ENCODE measurements around the gene PLA2G15.

Gene PLA2G15

DNA sequence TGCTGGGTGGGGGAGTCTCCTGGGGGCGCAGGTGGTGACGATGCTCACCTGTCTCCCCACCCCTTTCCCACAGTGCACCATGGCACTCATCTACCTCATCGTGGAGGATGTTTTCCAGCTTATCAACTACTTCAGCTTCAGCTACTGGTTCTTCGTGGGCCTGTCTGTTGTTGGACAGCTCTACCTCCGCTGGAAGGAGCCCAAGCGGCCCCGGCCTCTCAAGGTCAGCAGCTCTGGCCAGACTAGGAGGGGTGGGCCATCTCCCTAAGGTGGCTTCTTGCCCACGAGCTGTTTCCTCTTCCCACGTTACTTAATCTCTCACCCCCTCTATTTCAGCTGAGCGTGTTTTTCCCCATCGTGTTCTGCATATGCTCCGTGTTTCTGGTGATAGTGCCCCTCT, 51.1 kb downstream of the PLA2G15 start:
- no peak for DNase-seq
- Histone ChIP-seq H3K4me1 (ENCODE audit: control insufficient read depth, insufficient read depth, low read length, poor library complexity, severe bottlenecking) (peaks cover 16% of the 10 kb centered on the region), H3K9me3 (ENCODE audit: control insufficient read depth, low read length) (no peaks in the 10 kb centered on the region), H3K36me3 (ENCODE audit: control insufficient read depth, insufficient read depth, low read length) (peaks cover 92% of the 10 kb centered on the region), H3K27me3 (replicated peaks; ENCODE audit: control insufficient read depth, insufficient read depth, low read length, poor library complexity, severe bottlenecking) (no peaks in the 10 kb centered on the region), H3K4me3 (ENCODE audit: insufficient read depth, low read depth, low read length, poor library complexity, severe bottlenecking) (no peak overlapping the region), H3K27ac (ENCODE audit: insufficient read depth, low read length, poor library complexity, severe bottlenecking) (no peak overlapping the region)

DNA sequence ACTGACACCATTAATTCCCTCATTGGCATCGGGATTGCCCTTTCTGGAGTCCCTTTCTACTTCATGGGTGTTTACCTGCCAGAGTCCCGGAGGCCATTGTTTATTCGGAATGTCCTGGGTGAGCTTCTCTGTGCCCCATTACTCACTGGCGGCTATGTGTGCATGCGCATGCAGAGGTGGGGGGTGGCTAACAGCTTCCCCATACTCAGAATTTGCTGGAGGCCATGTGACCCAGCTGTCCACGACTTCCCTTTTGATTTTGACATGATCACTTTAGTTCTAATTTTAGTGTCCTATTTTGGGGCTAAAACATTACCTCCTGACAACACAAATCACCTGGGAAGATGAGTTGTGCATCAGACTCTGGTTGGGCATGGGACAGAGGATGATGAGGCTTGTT, 51.5 kb downstream of the PLA2G15 start:
- no peak overlapping the region for H3K4me3 ChIP-seq (ENCODE audit: insufficient read depth, low read depth, low read length, poor library complexity, severe bottlenecking)
- peaks cover 90% of the 10 kb centered on the region for H3K36me3 ChIP-seq (ENCODE audit: control insufficient read depth, insufficient read depth, low read length)
- H3K4me1 ChIP-seq (ENCODE audit: control insufficient read depth, insufficient read depth, low read length, poor library complexity, severe bottlenecking): peaks cover 12% of the 10 kb centered on the region
- H3K27me3 ChIP-seq (replicated peaks; ENCODE audit: control insufficient read depth, insufficient read depth, low read length, poor library complexity, severe bottlenecking): no peaks in the 10 kb centered on the region
- DNase-seq: no peak
- no peak overlapping the region for H3K27ac ChIP-seq (ENCODE audit: insufficient read depth, low read length, poor library complexity, severe bottlenecking)
- no peaks in the 10 kb centered on the region for H3K9me3 ChIP-seq (ENCODE audit: control insufficient read depth, low read length)

DNA sequence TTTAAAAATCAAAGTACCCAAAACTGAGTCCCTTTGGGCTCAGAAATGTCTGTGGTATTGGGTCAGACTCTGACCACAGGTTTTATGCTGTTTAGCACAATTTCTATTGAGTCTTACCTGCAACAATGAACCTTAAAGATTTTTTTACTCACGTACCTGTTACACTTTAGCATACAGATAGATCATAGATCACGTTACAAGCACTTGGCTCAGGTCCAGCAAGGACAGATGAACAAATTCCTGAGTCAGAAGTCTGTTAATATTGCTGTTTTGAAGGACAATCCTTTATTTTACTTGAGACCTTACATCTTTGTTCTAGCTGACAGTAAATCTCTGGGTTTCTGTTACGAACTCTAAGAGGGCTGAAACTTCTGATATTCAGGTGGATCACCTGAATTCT, 52.7 kb downstream of the PLA2G15 start:
- no peak overlapping the region for H3K27ac ChIP-seq (ENCODE audit: insufficient read depth, low read length, poor library complexity, severe bottlenecking)
- H3K4me1 ChIP-seq (ENCODE audit: control insufficient read depth, insufficient read depth, low read length, poor library complexity, severe bottlenecking): no peaks in the 10 kb centered on the region
- no peaks in the 10 kb centered on the region for H3K27me3 ChIP-seq (replicated peaks; ENCODE audit: control insufficient read depth, insufficient read depth, low read length, poor library complexity, severe bottlenecking)
- H3K4me3 ChIP-seq (ENCODE audit: insufficient read depth, low read depth, low read length, poor library complexity, severe bottlenecking): no peak overlapping the region
- no peaks in the 10 kb centered on the region for H3K9me3 ChIP-seq (ENCODE audit: control insufficient read depth, low read length)
- peaks cover 93% of the 10 kb centered on the region for H3K36me3 ChIP-seq (ENCODE audit: control insufficient read depth, insufficient read depth, low read length)
- no peak for DNase-seq

DNA sequence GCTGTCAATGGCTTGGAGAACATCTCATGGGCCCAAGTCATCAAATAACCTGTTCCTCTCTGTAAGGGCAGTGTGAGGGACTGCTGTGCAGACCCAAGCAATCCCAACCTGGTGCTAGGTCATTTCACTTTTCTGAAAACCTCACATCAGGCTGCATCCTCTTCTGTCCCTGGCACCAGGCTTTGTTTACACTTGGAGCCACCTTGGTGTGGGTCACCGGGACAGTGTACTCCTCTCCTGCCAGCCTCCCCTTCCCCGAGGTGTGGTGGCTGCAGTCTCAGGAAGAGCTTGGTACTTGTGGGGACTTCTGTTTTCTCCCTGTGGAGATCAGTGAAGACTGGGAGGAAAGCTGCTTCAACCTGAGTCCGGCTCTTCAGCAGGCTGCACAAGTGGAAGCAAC, 53.1 kb downstream of the PLA2G15 start:
- DNase-seq: no peak
- Histone ChIP-seq H3K4me1 (ENCODE audit: control insufficient read depth, insufficient read depth, low read length, poor library complexity, severe bottlenecking) (no peaks in the 10 kb centered on the region), H3K36me3 (ENCODE audit: control insufficient read depth, insufficient read depth, low read length) (peaks cover 92% of the 10 kb centered on the region), H3K27me3 (replicated peaks; ENCODE audit: control insufficient read depth, insufficient read depth, low read length, poor library complexity, severe bottlenecking) (no peaks in the 10 kb centered on the region), H3K9me3 (ENCODE audit: control insufficient read depth, low read length) (no peaks in the 10 kb centered on the region), H3K27ac (ENCODE audit: insufficient read depth, low read length, poor library complexity, severe bottlenecking) (no peak overlapping the region), H3K4me3 (ENCODE audit: insufficient read depth, low read depth, low read length, poor library complexity, severe bottlenecking) (no peak overlapping the region)

DNA sequence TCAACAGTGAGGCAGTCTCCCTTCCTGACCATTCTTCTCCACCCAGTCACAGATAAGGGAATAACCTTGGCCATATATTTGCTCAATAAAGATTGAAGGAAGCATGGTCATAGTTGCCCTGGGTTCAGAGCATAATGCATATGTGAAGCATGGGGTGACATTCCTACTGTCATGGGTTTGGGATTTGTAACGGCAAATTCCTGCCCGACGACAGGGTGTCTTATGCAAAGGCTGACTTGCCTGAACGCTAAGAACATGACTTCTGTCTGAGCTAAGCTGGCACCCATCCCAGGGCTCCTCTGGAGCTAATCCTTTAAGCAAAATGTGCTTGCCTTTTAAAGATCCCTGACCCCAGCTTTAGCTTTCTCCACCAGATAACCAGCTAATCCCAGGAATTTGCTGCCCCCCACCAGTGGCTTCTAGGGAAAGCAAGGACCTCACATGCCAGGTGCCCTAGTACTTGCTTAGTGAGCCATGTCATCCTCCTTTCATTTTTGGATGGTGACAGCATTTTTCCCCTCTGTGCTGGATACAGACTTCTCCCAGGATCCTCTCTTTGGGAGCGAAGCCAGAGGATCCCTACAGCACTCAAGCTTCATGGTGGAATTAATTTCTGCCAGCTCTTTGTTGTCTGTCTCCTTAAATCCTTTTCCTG, 53.9 kb downstream of the PLA2G15 start:
- H3K27ac ChIP-seq (ENCODE audit: insufficient read depth, low read length, poor library complexity, severe bottlenecking): no peak overlapping the region

DNA sequence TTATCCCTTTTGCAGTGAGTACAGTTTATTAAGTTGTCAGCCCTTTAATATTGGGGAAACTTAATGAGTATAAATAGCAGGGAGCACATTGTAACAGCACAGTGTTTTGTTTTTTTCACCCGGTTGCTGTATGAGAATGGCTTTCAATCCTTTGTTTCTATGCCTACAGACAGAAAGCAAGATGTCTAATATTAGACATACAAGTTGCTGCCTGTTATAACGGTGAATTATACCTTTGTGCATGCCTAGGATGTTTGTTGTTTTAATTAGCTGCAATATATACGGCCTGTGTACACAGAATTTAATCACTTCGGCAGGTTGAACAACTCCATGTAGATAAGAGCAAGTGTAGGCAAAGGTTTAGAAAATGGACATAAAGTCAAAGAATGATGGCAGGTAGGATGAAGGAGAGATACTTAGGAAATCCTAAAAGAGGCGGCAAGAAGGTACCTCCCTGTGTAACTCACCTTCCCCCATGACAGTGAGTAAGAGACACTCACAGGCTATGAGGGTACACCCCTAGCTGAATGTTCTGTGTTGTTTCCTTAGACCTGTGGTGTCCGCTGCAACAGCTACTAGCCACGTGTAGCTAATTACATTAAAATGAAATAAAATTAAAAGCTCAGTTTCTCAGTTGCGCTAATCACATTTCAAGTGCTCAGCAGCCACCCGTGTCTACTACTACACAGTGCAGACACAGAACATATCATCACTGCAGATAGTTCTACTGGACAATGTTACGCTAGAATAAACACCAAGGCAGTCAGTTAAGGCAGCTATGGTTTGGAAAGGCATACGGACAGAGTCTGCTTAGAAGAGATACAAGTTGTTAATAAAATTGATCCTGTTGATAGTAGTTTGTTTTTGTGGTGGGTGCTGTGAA, 54.6 kb downstream of the PLA2G15 start:
- DNase-seq: no peak
- Histone ChIP-seq H3K9me3 (ENCODE audit: control insufficient read depth, low read length) (no peaks in the 10 kb centered on the region), H3K4me3 (ENCODE audit: insufficient read depth, low read depth, low read length, poor library complexity, severe bottlenecking) (no peak overlapping the region), H3K27ac (ENCODE audit: insufficient read depth, low read length, poor library complexity, severe bottlenecking) (no peak overlapping the region), H3K27me3 (replicated peaks; ENCODE audit: control insufficient read depth, insufficient read depth, low read length, poor library complexity, severe bottlenecking) (no peaks in the 10 kb centered on the region), H3K4me1 (ENCODE audit: control insufficient read depth, insufficient read depth, low read length, poor library complexity, severe bottlenecking) (no peaks in the 10 kb centered on the region), H3K36me3 (ENCODE audit: control insufficient read depth, insufficient read depth, low read length) (peaks cover 93% of the 10 kb centered on the region)

More for the DNA sequence above, 53.9 kb downstream of the PLA2G15 start:
- H3K9me3 ChIP-seq (ENCODE audit: control insufficient read depth, low read length): no peaks in the 10 kb centered on the region
- no peaks in the 10 kb centered on the region for H3K27me3 ChIP-seq (replicated peaks; ENCODE audit: control insufficient read depth, insufficient read depth, low read length, poor library complexity, severe bottlenecking)
- peaks cover 93% of the 10 kb centered on the region for H3K36me3 ChIP-seq (ENCODE audit: control insufficient read depth, insufficient read depth, low read length)
- no peak overlapping the region for H3K4me3 ChIP-seq (ENCODE audit: insufficient read depth, low read depth, low read length, poor library complexity, severe bottlenecking)
- no peak for DNase-seq
- no peaks in the 10 kb centered on the region for H3K4me1 ChIP-seq (ENCODE audit: control insufficient read depth, insufficient read depth, low read length, poor library complexity, severe bottlenecking)

DNA sequence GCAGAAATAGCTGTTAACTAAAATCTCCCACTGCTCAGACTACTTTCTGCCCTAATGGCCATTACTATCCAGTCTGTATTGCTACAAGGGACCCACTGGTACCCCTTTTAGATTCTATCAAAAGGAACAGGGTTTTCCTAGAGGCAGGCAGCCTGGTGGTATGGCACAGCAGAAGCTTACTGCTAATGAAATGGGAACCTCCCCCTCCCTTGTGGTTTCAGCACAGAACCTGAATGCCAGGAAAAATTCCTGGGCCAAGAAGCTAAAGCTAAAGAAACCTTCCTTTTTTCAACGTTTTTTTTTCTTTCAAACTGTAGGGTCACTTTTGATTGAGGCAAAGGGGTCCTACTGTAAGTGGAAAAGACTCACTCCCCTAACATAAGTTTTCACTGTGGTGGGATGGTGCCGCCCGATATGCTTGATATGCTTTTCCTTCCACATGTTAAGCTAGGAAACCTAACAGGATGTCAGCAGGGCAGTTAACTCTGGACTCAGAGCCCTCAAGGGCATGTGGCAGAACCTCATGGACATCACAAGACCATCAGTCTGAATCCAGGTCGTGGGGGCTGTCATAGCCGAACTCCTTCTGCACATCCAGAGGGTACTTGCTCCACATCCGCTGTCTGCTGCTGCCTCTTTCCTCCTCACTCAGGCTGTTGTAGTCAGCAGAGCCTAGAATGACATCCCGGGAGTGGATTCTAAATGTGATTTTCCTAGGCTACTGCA, 55.7 kb downstream of the PLA2G15 start:
- no peak overlapping the region for H3K27ac ChIP-seq (ENCODE audit: insufficient read depth, low read length, poor library complexity, severe bottlenecking)
- H3K27me3 ChIP-seq (replicated peaks; ENCODE audit: control insufficient read depth, insufficient read depth, low read length, poor library complexity, severe bottlenecking): no peaks in the 10 kb centered on the region
- H3K36me3 ChIP-seq (ENCODE audit: control insufficient read depth, insufficient read depth, low read length): peaks cover 92% of the 10 kb centered on the region
- H3K4me3 ChIP-seq (ENCODE audit: insufficient read depth, low read depth, low read length, poor library complexity, severe bottlenecking): no peak overlapping the region
- no peaks in the 10 kb centered on the region for H3K9me3 ChIP-seq (ENCODE audit: control insufficient read depth, low read length)
- no peaks in the 10 kb centered on the region for H3K4me1 ChIP-seq (ENCODE audit: control insufficient read depth, insufficient read depth, low read length, poor library complexity, severe bottlenecking)
- no peak for DNase-seq

DNA sequence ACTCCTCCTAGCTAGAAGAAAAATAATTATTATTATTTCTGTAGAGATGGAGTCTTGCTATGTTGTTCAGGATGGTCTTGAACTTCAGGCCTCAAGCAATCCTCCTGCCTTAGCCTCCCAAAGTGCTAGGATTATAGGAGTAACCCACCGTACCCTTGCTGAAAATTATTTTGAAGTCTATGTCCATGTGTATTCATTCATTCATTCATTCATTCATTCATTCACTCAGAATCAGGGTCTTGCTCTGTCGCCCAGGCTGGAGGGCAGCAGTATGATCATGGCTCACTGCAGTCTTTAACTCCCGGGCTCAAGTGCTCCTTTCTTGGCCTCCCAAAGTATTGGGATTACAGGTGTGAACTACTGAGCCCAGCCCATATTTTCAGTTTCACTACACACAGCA, 61.5 kb downstream of the PLA2G15 start:
- no peaks in the 10 kb centered on the region for H3K27me3 ChIP-seq (replicated peaks; ENCODE audit: control insufficient read depth, insufficient read depth, low read length, poor library complexity, severe bottlenecking)
- H3K27ac ChIP-seq (ENCODE audit: insufficient read depth, low read length, poor library complexity, severe bottlenecking): no peak overlapping the region
- H3K36me3 ChIP-seq (ENCODE audit: control insufficient read depth, insufficient read depth, low read length): peaks cover 57% of the 10 kb centered on the region
- H3K4me1 ChIP-seq (ENCODE audit: control insufficient read depth, insufficient read depth, low read length, poor library complexity, severe bottlenecking): peaks cover 10% of the 10 kb centered on the region
- no peak for DNase-seq
- no peak overlapping the region for H3K4me3 ChIP-seq (ENCODE audit: insufficient read depth, low read depth, low read length, poor library complexity, severe bottlenecking)
- no peaks in the 10 kb centered on the region for H3K9me3 ChIP-seq (ENCODE audit: control insufficient read depth, low read length)

DNA sequence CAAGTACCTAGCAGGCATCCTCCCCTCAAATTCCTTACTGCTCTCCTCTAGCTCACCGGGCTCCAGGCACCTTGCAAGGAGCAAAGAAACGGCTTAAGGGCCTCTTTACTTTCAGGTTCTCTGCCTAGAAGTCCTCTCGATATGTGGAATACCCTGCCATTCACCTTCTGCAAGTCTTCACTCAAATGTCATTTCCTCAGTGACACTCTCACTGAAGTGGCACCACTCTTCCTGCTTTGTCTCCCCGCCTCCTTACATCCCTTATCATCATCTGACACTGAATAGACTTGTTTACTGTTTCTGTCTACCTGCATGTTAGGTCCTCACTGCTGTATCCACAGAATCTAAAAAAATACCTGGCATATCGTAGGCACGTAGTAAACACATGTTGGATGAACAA, 64.6 kb downstream of the PLA2G15 start:
- H3K27me3 ChIP-seq (replicated peaks; ENCODE audit: control insufficient read depth, insufficient read depth, low read length, poor library complexity, severe bottlenecking): no peaks in the 10 kb centered on the region
- H3K4me1 ChIP-seq (ENCODE audit: control insufficient read depth, insufficient read depth, low read length, poor library complexity, severe bottlenecking): peaks cover 13% of the 10 kb centered on the region
- peak overlapping the region; percentile 84 for H3K27ac ChIP-seq (ENCODE audit: insufficient read depth, low read length, poor library complexity, severe bottlenecking)
- no peak for DNase-seq
- H3K4me3 ChIP-seq (ENCODE audit: insufficient read depth, low read depth, low read length, poor library complexity, severe bottlenecking): peak overlapping the region; percentile 88
- no peaks in the 10 kb centered on the region for H3K9me3 ChIP-seq (ENCODE audit: control insufficient read depth, low read length)
- peaks cover 30% of the 10 kb centered on the region for H3K36me3 ChIP-seq (ENCODE audit: control insufficient read depth, insufficient read depth, low read length)

DNA sequence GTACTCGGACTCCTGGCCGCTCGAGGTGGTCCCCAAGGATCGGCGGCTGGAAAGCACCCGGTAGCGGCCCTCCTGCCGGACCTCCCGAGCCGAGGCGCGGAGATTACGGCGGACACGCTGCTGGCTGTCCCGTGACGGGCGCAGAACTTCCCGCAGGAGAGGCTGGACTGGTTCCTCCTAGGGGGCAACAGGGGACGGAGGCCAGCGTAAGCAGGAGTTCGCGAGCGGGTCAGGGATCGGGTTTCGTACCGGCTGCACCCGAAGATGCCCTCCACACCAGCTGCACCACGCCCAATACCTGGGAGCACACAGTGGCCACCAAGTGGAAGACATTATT, 65.2 kb downstream of the PLA2G15 start:
- H3K36me3 ChIP-seq (ENCODE audit: control insufficient read depth, insufficient read depth, low read length): peaks cover 24% of the 10 kb centered on the region
- H3K4me1 ChIP-seq (ENCODE audit: control insufficient read depth, insufficient read depth, low read length, poor library complexity, severe bottlenecking): peaks cover 13% of the 10 kb centered on the region
- H3K27me3 ChIP-seq (replicated peaks; ENCODE audit: control insufficient read depth, insufficient read depth, low read length, poor library complexity, severe bottlenecking): no peaks in the 10 kb centered on the region
- H3K27ac ChIP-seq (ENCODE audit: insufficient read depth, low read length, poor library complexity, severe bottlenecking): peak overlapping the region; percentile 84
- H3K4me3 ChIP-seq (ENCODE audit: insufficient read depth, low read depth, low read length, poor library complexity, severe bottlenecking): peak overlapping the region; percentile 88
- H3K9me3 ChIP-seq (ENCODE audit: control insufficient read depth, low read length): no peaks in the 10 kb centered on the region
- no peak for DNase-seq

Measured in effector memory CD4-positive, alpha-beta T cell (primary cell).